Muscle of leg (tissue), 11 donors: Measurements from ENCODE around the gene ATXN2. TPM values are rescaled to one million over a fixed set of nuclear protein-coding genes. Genes with fewer than 3 reads are reported as not detected.
"Not testable (repeated sequence)": the region's sequence is repeated elsewhere in the genome, so short reads cannot be mapped to it uniquely, and the experiment has no call there.

Experiments used
- DNase-seq: peaks from one replicate; pipeline ENCODE4 v3.0.0; 2013
- H3K27ac ChIP-seq: one replicate; pipeline ENCODE4 v1.5.1; 2013; ENCODE audit warnings: mild to moderate bottlenecking, low read length, control low read depth
- H3K27me3 ChIP-seq: one replicate; pipeline ENCODE4 v1.6.1; 2013; ENCODE audit warnings: low read length; ENCODE audit not compliant: control insufficient read depth, insufficient read depth
- H3K36me3 ChIP-seq: one replicate; pipeline ENCODE4 v1.6.1; 2013; ENCODE audit warnings: low read length; ENCODE audit not compliant: control insufficient read depth, insufficient read depth
- H3K4me1 ChIP-seq: one replicate; pipeline ENCODE4 v1.6.1; 2013; ENCODE audit warnings: low read length; ENCODE audit not compliant: control insufficient read depth, insufficient read depth
- H3K4me3 ChIP-seq: one replicate; pipeline ENCODE4 v1.5.1; 2013; ENCODE audit warnings: low read length, control low read depth
- H3K9me3 ChIP-seq: replicated peaks from 2 replicates; pipeline ENCODE4 v1.6.1; 2013; ENCODE audit warnings: low read depth, low read length; ENCODE audit not compliant: control insufficient read depth
- WGBS: methylation state at CpG from one replicate; pipeline ENCODE4 v1.1.5; 2013; ENCODE audit warnings: missing lambda C conversion rate; ENCODE audit not compliant: insufficient coverage; 5-methylcytosine and 5-hydroxymethylcytosine counted together
- polyA plus RNA-seq, 8 donors: library from polyadenylated mRNA; unstranded; fragments of 120-200 nt; gene quantifications; one replicate each; pipeline versions ENCODE4 v1.2.1 to v1.2.3, GENCODE V29; 2013; ENCODE audit warnings: inconsistent platforms in 1 of 8, low replicate concordance in 1 of 8; ENCODE audit not compliant: insufficient read length in 8 of 8, insufficient read depth in 1 of 8
- total RNA-seq: library from RNA; stranded (reverse); fragments of 120-200 nt; gene quantifications from one replicate; pipeline ENCODE4 v1.2.4, GENCODE V29; 2013

The ATXN2 gene
- total and polyA plus RNA-seq, 9 donors, result 32.3 to 60.2 (median 50.0) TPM

GRCh38 chr12:111589601-111590000 lies 9.5 kb downstream of the ATXN2 start:
- no peak overlapping the region for H3K27ac ChIP-seq
- peaks cover 2% of the 10 kb centered on the region for H3K36me3 ChIP-seq
- no peaks in the 10 kb centered on the region for H3K4me1 ChIP-seq
- no peaks in the 10 kb centered on the region for H3K27me3 ChIP-seq
- H3K4me3 ChIP-seq, result no peak overlapping the region
- DNase-seq, result no peak
- no peaks in the 10 kb centered on the region for H3K9me3 ChIP-seq
- 85% methylated on average over 7 of the region's 9 CpGs for WGBS

- Histone ChIP-seq H3K36me3 (peaks cover 2% of the 10 kb centered on the region), H3K4me1 (no peaks in the 10 kb centered on the region), H3K27me3 (no peaks in the 10 kb centered on the region), H3K27ac (no peak overlapping the region), H3K9me3 (no peaks in the 10 kb centered on the region), H3K4me3 (no peak overlapping the region)
- no CpG with 5 or more reads among the region's 3 CpGs for WGBS
- no peak for DNase-seq
Observed at GRCh38 chr12:111588010-111588409, 11.1 kb downstream of the ATXN2 start.

DNA sequence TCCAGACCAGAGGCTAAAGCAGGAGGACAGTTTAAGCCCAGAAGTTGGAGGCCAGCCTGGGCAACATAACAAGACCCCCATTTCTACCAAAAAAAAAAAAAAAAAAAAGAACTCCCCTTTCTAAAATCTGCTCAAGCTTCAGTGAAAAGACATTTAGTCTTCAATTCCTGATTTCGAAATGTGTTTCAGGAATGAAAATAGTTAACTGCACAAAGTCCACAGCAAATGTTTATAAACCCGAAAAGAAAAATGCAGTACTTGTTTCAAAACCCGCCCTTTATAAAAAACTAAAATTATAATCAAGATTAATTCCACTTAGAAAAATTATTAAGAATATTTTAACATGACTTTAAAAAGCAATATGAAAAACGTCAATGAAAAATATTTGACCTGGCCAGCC lies 12.1 kb downstream of the ATXN2 start:
- Histone ChIP-seq H3K4me3 (no peak overlapping the region), H3K4me1 (no peaks in the 10 kb centered on the region), H3K9me3 (no peaks in the 10 kb centered on the region), H3K27me3 (no peaks in the 10 kb centered on the region), H3K27ac (no peak overlapping the region), H3K36me3 (peaks cover 2% of the 10 kb centered on the region)
- DNase-seq, result no peak
- WGBS, result no CpG with 5 or more reads among the region's 4 CpGs

DNA sequence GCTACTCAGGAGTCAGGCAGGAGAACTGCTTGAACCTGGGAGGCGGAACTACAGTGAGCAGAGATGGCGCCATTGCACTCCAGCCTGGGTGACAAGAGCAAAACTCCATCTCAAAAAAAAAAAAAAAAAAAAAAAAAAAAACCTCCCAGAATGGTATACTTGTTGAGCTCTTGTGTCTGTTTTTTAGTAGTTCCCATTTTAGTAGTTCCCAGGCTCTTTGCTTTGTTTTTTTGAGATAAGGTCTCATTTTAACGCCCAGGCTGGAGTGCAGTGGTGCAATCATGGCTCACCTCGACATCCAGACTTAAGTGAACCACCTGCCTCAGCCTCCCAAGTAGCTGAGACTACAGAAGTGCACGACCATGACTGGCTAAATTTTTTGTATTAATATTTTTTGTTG lies 13.4 kb downstream of the ATXN2 start:
- no peak for DNase-seq
- no peaks in the 10 kb centered on the region for H3K4me1 ChIP-seq
- 90% methylated on average over 2 of the region's 5 CpGs for WGBS

GRCh38 chr12:111584959-111585358 lies 14.2 kb downstream of the ATXN2 start:
- 66% methylated on average over 4 of the region's 4 CpGs for WGBS
- no peak overlapping the region for H3K27ac ChIP-seq

More for the DNA sequence above, 13.4 kb downstream of the ATXN2 start:
- no peaks in the 10 kb centered on the region for H3K27me3 ChIP-seq
- H3K27ac ChIP-seq, result no peak overlapping the region
- H3K9me3 ChIP-seq, result no peaks in the 10 kb centered on the region
- H3K4me3 ChIP-seq, result no peak overlapping the region
- peaks cover 2% of the 10 kb centered on the region for H3K36me3 ChIP-seq

DNA sequence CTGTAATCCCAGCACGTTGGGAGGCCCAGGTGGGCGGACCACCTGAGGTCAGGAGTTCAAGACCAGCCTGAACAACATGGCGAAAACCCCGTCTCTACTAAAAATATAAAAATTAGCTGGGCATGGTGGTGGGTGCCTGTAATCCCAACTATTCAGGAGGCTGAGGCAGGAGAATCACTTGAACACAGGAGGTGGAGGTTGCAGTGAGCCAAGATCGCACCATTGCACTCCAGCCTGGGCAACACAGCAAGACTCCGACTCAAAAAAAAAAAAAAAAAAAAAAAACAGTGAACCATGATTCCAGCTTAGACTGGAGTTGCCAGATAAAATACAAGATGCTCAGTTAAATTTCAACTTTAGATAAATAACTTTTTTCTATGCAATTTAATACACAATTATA lies 15.6 kb downstream of the ATXN2 start:
- not testable (repeated sequence) for H3K4me3 ChIP-seq, H3K4me1 ChIP-seq, H3K9me3 ChIP-seq, H3K36me3 ChIP-seq, DNase-seq, H3K27ac ChIP-seq, H3K27me3 ChIP-seq
- WGBS, result no CpG with 5 or more reads among the region's 6 CpGs

More at GRCh38 chr12:111584959-111585358, 14.2 kb downstream of the ATXN2 start:
- Histone ChIP-seq H3K9me3 (no peaks in the 10 kb centered on the region), H3K36me3 (peaks cover 2% of the 10 kb centered on the region), H3K27me3 (no peaks in the 10 kb centered on the region), H3K4me1 (no peaks in the 10 kb centered on the region), H3K4me3 (no peak overlapping the region)
- DNase-seq, result no peak

- no peak overlapping the region for H3K4me3 ChIP-seq
- no peaks in the 10 kb centered on the region for H3K9me3 ChIP-seq
- 91% methylated on average over 4 of the region's 12 CpGs for WGBS
- H3K27me3 ChIP-seq, result no peaks in the 10 kb centered on the region
- no peak for DNase-seq
- no peaks in the 10 kb centered on the region for H3K36me3 ChIP-seq
- H3K27ac ChIP-seq, result no peak overlapping the region
- no peaks in the 10 kb centered on the region for H3K4me1 ChIP-seq
Observed at GRCh38 chr12:111582133-111582747, 16.9 kb downstream of the ATXN2 start.

DNA sequence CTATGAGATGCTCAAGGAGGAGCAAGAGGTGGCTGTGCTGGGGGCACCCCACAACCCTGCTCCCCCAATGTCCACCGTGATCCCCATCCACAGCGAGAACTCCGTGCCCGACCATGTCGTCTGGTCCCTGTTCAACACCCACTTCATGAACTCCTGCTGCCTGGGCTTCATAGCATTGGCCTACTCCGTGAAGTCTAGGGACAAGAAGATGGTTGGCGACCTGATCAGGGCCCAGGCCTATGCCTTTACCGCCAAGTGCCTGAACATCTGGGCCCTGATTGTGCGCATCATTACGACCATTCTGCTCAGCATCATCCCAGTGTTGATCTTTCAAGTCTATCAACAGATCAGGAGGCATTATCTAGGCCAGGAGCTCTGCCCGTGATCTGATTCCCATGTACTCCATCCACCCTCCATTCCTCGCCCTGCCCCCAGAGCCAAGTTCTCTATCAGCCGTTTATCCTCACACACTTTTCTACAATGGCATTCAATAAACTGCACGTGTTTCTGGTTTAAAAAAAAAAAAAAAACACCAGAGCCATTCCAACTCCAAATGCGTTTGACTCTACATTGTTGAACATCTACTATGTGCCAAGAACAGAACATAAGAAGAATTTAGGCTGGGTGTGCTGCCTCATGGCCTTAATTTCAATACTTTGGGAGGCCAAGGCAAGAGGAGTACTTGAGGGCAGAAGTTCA lies 17.5 kb downstream of the ATXN2 start:
- no peaks in the 10 kb centered on the region for H3K4me1 ChIP-seq
- no peaks in the 10 kb centered on the region for H3K36me3 ChIP-seq
- no peaks in the 10 kb centered on the region for H3K27me3 ChIP-seq
- no peak for DNase-seq
- no peak overlapping the region for H3K4me3 ChIP-seq
- no peaks in the 10 kb centered on the region for H3K9me3 ChIP-seq
- WGBS, result 77% methylated on average over 14 of the region's 15 CpGs
- no peak overlapping the region for H3K27ac ChIP-seq

DNA sequence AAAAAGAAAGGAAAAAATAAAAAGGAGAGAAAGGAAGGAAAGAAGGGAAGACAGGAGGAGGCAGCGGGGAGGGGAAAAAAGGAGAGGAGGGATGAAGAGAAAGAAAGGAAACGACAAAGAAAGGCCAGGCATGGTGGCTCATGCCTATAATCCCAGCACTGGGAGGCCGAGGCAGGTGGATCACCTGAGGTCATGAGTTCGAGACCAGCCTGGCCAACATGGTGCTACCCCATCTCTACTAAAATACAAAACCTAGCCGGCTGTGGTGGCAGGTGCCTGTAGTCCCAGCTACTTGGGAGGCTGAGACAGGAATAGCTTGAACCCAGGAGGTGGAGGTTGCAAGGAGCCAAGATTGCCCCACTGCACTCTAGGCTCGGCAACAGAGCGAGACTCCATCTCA lies 18.4 kb downstream of the ATXN2 start:
- no peaks in the 10 kb centered on the region for H3K4me1 ChIP-seq

DNA sequence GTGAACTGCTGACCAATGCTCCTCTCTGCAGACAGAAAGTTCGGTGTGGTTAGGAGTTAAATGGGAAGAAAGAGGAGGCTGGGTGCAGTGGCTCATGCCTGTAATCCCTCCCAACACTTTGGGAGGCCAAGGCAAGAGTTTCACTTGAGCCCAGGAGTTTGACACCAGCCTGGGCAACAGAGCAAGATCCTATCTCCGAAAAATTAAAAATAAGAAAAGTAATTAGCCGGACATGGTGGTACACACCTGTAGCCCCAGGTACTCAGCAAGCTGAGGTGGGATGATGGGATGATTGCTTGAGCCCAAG lies 19.0 kb downstream of the ATXN2 start:
- H3K4me1 ChIP-seq, result no peaks in the 10 kb centered on the region
- H3K9me3 ChIP-seq, result no peaks in the 10 kb centered on the region
- H3K4me3 ChIP-seq, result no peak overlapping the region
- DNase-seq, result no peak
- peaks cover 3% of the 10 kb centered on the region for H3K36me3 ChIP-seq
- no peak overlapping the region for H3K27ac ChIP-seq
- 94% methylated on average over 2 of the region's 3 CpGs for WGBS
- H3K27me3 ChIP-seq, result no peaks in the 10 kb centered on the region

More for the DNA sequence above, 18.4 kb downstream of the ATXN2 start:
- no peak for DNase-seq
- WGBS, result 93% methylated on average over 2 of the region's 7 CpGs
- H3K27ac ChIP-seq, result no peak overlapping the region
- no peak overlapping the region for H3K4me3 ChIP-seq
- no peaks in the 10 kb centered on the region for H3K9me3 ChIP-seq
- no peaks in the 10 kb centered on the region for H3K36me3 ChIP-seq
- no peaks in the 10 kb centered on the region for H3K27me3 ChIP-seq
